ENCODE results near the gene WDFY4. TPM values are rescaled to one million over a fixed set of nuclear protein-coding genes. Genes with fewer than 3 reads are reported as not detected.

WDFY4 gene
- total RNA-seq, 4 donors from 2014 or later, result 5.0 to 16.5 (median 8.8) TPM

DNA sequence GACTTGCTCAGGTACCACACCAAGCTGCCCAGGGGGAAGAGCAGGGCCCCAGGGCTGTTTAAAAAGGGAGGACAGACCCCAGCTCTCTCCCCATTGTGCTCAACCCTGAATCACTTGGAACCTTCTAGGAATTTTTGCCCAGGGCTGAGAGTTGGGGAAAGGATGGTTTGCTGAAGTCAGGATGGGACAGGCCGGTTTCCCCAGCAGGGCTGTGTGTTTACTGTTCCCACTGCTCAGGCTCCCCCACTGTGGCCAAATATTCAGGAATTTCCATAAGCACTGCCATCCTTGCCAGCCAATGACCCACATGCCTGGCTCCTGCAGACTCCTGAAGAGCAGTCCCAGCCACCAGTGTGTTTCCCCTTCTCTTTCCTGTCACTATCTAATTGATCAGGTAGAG lies 120.7 kb downstream of the WDFY4 start:
- WGBS, 2 donors, result 21 to 29% methylated on average over 1 of the region's 1 CpG
- Histone ChIP-seq H3K36me3 (no peaks in the 10 kb centered on the region), H3K9me3 (no peaks in the 10 kb centered on the region), H3K27me3 (no peaks in the 10 kb centered on the region), H3K27ac (peak overlapping the region in 2 of 4 donors; percentile 63 to 72), H3K4me1 (peaks cover 0 to 47% (median 18%) of the 10 kb centered on the region in 4 donors), H3K4me3 (no peak overlapping the region)
- TF ChIP-seq POLR2A (IDR thresholded peaks at IDR 0.05), result no peak
- TF ChIP-seq EP300 (IDR thresholded peaks at IDR 0.05), result no peak
- TF ChIP-seq, protein P1, sequence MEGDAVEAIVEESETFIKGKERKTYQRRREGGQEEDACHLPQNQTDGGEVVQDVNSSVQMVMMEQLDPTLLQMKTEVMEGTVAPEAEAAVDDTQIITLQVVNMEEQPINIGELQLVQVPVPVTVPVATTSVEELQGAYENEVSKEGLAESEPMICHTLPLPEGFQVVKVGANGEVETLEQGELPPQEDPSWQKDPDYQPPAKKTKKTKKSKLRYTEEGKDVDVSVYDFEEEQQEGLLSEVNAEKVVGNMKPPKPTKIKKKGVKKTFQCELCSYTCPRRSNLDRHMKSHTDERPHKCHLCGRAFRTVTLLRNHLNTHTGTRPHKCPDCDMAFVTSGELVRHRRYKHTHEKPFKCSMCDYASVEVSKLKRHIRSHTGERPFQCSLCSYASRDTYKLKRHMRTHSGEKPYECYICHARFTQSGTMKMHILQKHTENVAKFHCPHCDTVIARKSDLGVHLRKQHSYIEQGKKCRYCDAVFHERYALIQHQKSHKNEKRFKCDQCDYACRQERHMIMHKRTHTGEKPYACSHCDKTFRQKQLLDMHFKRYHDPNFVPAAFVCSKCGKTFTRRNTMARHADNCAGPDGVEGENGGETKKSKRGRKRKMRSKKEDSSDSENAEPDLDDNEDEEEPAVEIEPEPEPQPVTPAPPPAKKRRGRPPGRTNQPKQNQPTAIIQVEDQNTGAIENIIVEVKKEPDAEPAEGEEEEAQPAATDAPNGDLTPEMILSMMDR (IDR thresholded peaks at IDR 0.05), result no peak
- no peak for DNase-seq (ENCODE audit: low spot score in 2 of 2)

DNA sequence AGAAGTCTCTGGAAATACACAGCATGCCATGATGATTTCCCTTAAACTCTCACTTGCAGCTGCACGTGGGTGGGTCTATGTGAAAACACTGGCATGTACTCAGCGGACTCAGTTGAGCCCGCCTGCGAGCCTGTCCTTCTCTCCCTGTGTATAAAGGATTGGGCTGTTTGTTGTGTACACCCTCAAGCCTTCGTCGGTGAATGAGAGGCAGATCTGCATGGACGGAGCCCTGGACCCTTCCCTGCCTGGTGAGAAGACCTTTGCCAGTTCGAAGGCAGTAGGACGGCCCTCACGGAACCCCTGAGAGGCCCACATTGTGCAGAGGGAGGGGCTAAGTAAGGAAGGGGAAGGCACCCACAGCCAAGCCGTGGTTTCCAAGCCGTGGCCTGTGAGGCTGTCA lies 121.2 kb downstream of the WDFY4 start:
- WGBS, 2 donors, result 22 to 41% methylated on average over 11 of the region's 12 CpGs

DNA sequence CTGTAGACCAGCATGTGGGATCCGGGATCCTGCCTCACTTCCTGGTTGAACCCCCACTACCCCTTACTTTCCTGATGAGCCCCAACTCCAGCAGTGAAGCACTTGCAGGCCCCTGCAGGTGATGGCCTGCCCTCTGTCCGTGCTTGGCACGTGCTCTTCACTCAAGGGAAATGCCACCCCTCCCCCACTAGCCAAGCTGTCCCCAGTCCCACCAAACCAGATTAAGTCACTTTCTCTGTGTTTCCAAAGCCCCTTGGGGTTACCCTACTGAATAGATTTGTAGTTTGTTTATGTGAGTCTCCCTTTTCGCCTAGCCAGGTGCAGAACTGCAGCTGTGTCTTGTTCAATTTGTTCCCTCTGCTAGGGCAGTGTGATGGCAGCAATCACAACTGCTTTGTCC lies 121.7 kb downstream of the WDFY4 start:
- 37 to 43% methylated on average over 4 of the region's 4 CpGs for WGBS, 2 donors
- DNase-seq (ENCODE audit: low spot score in 2 of 2), result no peak
- peaks cover 0 to 40% (median 15%) of the 10 kb centered on the region in 4 donors for H3K4me1 ChIP-seq
- H3K4me3 ChIP-seq, result peak overlapping the region in 1 of 4 donors; percentile 16
- no peaks in the 10 kb centered on the region for H3K36me3 ChIP-seq
- peak overlapping the region in 2 of 4 donors; percentile 63 to 72 for H3K27ac ChIP-seq
- no peaks in the 10 kb centered on the region for H3K27me3 ChIP-seq
- H3K9me3 ChIP-seq, result no peaks in the 10 kb centered on the region
- TF ChIP-seq, protein P1 (IDR thresholded peaks at IDR 0.05), result no peak
- TF ChIP-seq POLR2A (IDR thresholded peaks at IDR 0.05) (no peak), EP300 (IDR thresholded peaks at IDR 0.05) (no peak)

More for the DNA sequence above, 121.2 kb downstream of the WDFY4 start:
- Histone ChIP-seq H3K4me3 (peak overlapping the region in 1 of 4 donors; percentile 16), H3K4me1 (peaks cover 0 to 45% (median 17%) of the 10 kb centered on the region in 4 donors), H3K27me3 (no peaks in the 10 kb centered on the region), H3K9me3 (no peaks in the 10 kb centered on the region), H3K27ac (peak overlapping the region in 2 of 4 donors; percentile 63 to 72), H3K36me3 (no peaks in the 10 kb centered on the region)
- peak in 1 of 2 donors; percentile 28 for DNase-seq (ENCODE audit: low spot score in 2 of 2)
- TF ChIP-seq, protein P1 (IDR thresholded peaks at IDR 0.05), result no peak
- TF ChIP-seq POLR2A (IDR thresholded peaks at IDR 0.05), result no peak
- no peak for TF ChIP-seq EP300 (IDR thresholded peaks at IDR 0.05)

DNA sequence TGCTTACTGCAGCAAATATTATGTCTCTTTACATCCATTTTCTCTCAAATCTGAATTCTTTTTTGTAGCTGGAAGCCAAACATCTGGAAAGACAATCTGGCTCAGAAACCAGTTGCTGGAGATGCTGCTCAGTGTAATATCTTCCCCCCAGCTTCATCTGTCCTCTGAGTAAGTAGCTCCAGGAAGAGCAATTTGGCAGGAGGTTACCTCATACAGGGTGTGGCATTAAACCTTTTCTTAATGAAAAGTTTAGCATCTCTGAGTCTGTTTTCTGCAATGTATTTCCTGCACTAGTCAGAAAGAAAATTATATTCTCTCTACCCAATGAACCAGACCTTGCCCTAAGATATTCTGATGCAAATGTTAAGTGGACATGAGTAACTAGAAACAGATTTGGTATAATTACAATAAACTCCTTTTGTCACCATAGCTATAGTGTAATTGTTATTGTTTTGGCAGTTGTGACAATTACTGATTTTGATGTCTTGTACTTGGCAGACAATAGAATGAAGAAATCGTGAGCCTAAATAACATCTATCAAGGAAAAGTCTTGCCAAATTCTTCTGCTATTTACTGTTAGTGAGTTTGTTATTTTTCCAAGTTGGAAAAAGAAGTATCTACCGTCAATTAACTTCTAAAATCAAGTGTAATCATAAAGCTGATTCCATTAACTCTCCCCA lies 123.3 kb downstream of the WDFY4 start:
- Histone ChIP-seq H3K9me3 (no peaks in the 10 kb centered on the region), H3K4me1 (peaks cover 0 to 35% (median 14%) of the 10 kb centered on the region in 4 donors), H3K27me3 (no peaks in the 10 kb centered on the region), H3K36me3 (no peaks in the 10 kb centered on the region), H3K27ac (no peak overlapping the region), H3K4me3 (no peak overlapping the region)
- DNase-seq (ENCODE audit: low spot score in 2 of 2), result no peak
- 20 to 30% methylated on average over 2 of the region's 2 CpGs for WGBS, 2 donors
- TF ChIP-seq, protein P1 (IDR thresholded peaks at IDR 0.05), result no peak
- TF ChIP-seq POLR2A (IDR thresholded peaks at IDR 0.05) (no peak), EP300 (IDR thresholded peaks at IDR 0.05) (no peak)

DNA sequence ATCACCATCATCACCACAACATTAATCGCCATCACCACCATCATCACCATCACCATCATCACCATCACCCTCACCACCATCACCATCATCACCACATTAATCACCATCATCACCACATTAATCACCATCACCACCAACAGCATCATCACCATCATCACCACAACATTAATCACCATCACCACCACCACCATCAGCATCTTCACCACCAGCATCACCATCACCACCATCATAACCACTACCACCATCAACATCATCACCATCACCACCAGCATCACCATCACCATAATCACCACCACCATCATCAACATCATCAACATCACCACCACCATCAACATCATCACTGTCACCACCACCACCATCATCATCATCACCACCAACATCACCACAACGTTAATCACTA lies 124.6 kb downstream of the WDFY4 start:
- no peak overlapping the region for H3K4me3 ChIP-seq
- H3K27ac ChIP-seq, result no peak overlapping the region
- H3K36me3 ChIP-seq, result no peaks in the 10 kb centered on the region
- no peak for DNase-seq (ENCODE audit: low spot score in 2 of 2)
- WGBS, 2 donors, result 92 to 93% methylated on average over 2 of the region's 2 CpGs
- no peaks in the 10 kb centered on the region for H3K9me3 ChIP-seq
- H3K27me3 ChIP-seq, result no peaks in the 10 kb centered on the region
- TF ChIP-seq EP300 (IDR thresholded peaks at IDR 0.05), result no peak
- no peak for TF ChIP-seq POLR2A (IDR thresholded peaks at IDR 0.05)
- TF ChIP-seq, protein P1 (IDR thresholded peaks at IDR 0.05), result no peak
- peaks cover 0 to 34% (median 14%) of the 10 kb centered on the region in 4 donors for H3K4me1 ChIP-seq
